Activated CD4-positive, alpha-beta T cell treated with anti-CD3 and anti-CD28 coated beads, Interleukin-10, Interleukin-2, amounts not matched to agents 100 ng/mL and 50 ng/mL, durations not matched to agents 16 hours and 8 hours (primary cell): Measurements from ENCODE around the gene TSSC4.

Experiments used
- DNase-seq: peaks from one replicate; pipeline ENCODE4 v3.0.0-alpha.2; 2020

Gene TSSC4

GRCh38 chr11:2369896-2370295, 30.7 kb upstream of the TSSC4 start:
- no peak for DNase-seq

DNA sequence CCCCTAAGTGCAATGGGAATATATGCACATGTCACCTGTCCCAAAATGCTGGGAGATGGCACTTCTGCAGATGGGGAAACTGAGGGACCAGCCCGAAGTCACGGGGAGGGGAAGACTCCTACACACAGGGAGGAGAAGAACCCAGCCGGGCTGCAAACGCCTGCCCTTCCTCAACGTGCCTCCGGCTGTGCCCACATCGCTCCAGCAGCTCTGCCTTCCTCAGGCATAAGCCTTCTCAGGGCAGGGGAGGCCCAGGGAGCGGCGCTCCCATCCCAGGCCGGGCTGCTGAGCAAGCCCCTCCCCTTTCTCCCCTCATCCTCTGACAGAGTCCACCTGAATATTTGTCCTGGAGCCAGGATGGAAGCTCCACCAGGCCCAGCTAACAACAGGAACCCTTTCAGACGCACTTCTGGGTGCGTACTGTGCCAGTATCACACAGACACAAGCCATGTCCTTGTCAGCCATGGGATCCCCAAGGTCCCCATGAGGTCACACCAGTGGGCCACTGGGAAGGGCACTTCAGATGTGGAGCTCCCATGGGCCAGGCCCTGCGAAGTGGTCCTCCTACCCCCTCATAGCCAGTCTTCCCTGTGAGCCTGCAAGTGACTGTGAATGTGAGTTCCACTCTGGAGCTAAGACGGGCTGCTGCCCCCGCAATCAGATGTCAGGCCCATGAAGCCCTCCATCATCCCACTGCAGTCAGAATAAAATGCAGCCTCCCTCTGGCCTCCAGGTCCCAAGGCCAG, 25.9 kb upstream of the TSSC4 start:
- no peak for DNase-seq

GRCh38 chr11:2375341-2375853, 25.2 kb upstream of the TSSC4 start:
- no peak for DNase-seq

DNA sequence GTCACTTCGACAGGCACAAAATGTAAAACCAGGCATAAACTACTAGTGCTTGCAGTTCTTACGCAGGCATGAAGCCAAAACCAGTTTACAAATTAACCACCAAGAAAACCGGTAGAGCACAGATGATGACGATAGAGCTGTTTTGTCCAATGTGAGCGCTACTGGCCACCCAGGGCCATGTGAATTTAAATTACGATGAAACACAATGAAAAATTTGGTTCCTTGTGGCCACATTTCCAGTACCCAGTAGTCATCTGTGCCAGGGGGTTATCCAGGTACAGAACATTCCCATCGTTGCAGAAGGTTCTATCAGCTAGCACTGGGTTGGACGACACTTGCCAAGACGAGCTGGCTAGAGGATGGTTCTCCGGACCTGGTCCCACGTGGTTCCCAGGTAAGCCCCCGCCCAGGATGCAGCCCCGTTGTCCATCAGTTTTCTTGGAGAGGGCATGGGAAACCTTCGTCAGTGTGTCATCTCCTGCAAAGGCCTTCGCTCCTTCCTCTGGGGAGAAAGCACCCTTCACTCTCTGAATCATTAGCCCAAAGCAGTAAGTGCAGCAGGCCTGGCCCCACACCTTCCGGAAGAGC, 24.5 kb upstream of the TSSC4 start:
- DNase-seq, result no peak

DNA sequence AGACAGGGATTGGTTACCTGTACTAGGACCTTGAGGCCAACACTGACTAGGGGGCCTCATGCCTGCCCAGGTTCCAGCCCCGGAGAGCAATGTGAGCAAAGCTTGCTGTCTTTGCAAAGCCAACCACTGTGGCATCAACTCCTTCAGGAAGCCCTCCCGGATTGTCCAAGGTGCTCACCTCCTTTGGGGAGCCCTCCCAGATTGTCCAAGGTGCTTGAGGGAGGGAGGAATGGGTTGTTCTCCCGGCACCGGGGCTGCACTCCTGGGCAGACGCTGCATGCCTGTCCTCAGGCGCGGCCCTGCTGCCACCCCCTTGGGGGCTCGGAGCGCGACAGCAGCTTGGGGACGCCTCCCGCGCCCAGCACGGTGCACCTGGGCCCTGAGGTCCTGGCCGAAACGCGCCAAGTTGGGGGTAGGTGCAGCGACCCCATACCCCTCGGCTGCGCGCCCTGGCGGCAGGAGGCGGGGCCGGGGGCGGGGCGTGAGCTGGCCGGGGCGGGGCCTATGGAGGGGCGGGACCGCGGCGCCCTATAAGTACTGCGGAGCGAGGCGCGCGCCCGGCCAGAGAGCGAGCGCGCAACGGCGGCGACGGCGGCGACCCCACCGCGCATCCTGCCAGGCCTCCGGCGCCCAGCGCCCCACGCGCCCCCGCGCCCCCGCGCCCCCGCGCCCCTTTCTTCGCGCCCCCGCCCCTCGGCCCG, 23.6 kb upstream of the TSSC4 start, which contains the start of gene CD81:
Gene CD81 (plus strand): TSS at position 560 of the 701 bp plus-strand sequence. CDS start 240 bp downstream, outside the sequence.
- DNase-seq, result peak; percentile 69

- peak; percentile 50 for DNase-seq
Observed at GRCh38 chr11:2377511-2378443, 22.8 kb upstream of the TSSC4 start.

- peak; percentile 21 for DNase-seq
Observed at GRCh38 chr11:2378527-2379210, 21.9 kb upstream of the TSSC4 start.

DNA sequence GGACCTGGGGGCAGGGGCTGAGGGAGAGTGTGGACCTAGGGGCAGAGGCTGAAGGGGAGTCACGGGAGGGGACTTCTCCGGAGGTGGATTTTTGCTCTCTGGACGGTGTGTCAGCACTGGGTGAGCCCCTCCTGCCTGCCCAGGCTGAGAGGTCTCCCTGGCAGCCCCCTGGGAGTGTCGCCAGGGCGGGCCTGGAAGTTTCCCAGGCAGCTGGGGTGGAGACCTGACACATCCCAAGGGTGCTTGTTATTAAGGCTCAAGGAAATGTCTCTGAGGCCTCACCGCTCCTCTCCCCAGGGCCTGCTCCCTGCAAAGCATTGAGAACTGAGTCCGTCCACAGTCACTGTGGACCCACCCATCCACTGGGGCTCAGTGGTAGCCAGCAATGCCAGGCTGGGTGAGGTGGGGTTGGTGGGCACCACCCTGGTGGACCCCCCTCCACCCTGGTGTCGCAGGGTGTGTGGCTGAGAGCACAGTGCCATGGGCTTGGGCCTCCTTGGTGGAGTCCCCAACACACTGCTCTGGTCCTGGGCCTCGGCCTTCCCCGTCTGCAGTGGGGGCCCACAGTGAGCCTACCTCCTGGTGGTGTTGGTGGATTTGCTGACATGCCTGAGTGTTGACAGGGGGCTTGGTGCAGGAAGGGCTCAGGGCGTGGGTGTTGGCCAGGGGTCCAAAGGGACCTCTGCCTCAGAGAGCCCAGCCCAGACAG, 20.9 kb upstream of the TSSC4 start:
- DNase-seq, result no peak

- DNase-seq, result no peak
Observed at GRCh38 chr11:2380396-2380795, 20.2 kb upstream of the TSSC4 start.

DNA sequence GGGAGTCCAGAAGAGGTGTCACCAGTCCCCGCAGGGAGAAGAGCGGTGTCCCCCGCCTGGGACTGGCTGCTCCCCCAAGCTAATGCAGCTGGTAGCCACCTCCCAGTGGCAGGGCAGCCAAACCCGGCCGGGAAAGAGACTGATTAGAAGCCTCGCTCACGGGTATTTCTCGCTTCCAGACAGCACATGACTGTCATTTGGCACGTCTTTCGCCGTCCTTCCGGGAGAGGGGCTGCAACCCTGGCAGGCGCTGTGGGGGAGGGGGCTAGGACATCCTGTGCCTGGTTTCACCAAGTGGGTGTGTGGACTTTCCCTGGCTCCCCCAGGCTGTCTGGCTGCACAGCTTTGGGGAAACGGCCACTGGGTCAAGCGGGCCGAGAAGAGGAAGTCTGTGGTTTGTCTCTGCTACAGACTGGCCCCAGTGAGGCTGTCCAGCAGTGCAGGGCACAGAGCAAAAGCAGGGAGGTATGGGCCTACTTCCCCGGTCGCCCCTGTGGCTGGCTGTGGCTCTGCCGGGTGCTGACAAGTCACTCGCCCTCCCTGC, 19.7 kb upstream of the TSSC4 start:
- no peak for DNase-seq

DNA sequence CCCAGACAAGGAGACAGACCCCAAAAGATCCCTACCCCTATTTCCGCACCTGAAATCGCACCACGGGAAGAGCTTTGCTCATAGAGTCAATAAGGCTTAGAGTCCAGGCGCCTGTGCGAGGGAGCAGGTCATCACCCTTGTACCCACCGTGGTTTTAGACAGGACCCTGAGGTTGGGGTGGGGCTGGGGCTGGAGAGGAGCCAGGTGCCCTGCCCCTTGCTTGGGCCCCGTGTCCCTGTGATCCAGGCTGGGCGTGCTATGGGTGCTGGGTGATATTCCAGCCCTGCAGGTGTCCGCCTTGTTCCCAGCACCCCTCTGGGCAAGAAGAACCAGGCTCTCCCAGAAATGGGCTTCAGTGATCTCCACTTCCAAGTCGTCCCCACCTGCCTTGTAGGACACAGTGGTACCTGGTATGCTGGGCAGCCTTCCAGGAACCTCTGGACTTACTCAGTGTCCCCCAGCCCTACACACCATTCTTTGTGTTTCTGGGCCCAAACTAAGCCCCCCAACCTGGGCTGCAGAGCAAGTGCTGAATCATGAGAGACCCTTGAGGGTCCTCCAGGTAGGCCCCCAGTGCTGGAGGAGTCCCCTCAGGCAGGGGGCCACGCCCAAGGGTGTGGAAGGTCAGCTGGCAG, 18.9 kb upstream of the TSSC4 start:
- no peak for DNase-seq

GRCh38 chr11:2382129-2382517, 18.4 kb upstream of the TSSC4 start:
- no peak for DNase-seq

- no peak for DNase-seq
Observed at GRCh38 chr11:2382936-2383851, 17.4 kb upstream of the TSSC4 start.

GRCh38 chr11:2383852-2384804, 16.4 kb upstream of the TSSC4 start:
- DNase-seq, result peak; percentile 48

DNA sequence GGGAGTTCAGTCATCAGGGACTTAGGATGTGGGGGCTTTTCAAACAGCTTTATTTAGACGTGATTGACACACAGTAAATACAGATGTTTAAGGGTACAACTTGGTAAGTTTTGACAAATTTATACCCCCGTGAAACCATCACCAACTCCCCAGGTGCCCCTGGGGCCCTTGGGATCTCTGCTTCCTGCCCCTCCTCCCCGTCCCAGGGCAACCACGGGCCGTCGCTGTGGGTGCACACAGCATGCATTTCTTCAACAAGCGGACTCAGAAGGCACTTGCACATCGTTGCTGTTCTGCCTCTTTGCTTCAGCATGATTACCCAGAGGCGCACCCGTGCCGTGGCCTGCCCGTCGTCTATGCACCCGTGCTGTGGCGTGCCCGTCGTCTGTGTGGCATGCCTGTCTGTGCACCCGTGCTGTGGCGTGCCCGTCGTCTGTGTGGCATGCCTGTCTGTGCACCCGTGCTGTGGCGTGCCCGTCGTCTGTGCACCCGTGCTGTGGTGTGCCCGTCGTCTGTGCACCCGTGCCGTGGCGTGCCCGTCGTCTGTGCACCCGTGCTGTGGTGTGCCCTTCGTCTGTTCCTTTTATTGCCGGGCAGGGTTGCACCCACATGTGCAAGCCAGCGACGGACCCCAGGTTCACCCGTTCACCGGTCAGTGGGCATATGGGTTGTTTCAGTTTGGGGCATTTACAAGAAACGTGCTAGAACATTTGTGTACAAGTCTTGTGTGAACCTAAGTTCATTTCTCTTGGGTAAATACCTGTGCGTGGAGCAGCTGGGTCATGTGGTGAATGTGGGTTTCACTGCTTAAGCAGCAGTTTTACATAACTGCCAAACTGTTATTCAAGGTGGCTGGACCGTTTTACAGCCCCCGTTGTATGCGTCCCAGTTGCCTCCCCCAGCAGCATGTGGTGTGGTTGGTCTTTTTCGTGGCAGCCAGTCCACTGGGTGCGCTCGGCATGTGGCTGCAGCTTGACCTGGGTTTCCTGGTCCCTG, 15.1 kb upstream of the TSSC4 start:
- DNase-seq, result no peak

DNA sequence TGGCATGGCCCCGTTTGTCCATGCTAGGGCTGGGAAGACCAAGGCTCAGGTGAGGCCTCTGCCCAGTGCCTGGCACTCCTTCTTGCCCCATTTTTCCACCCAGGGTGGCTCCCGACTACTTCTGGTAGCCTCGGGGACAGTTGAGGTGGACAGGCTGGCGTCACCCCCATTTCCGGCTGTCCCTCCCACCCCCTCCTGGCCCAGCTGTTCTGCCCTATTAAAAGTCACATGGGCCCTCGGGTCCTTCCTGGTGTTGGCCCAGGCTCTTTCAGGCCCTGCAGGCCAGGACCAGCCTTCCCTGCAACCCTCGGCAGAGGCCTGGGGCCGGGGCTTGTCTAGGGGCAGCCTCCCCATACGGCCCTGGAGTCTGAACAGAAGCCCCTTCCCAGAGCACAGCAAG, 14.0 kb upstream of the TSSC4 start:
- DNase-seq, result no peak
